ENCODE data around the gene CCNA2.

GRCh38 chr4:121817006-121817405 lies 6.7 kb downstream of the CCNA2 start:
- TF ChIP-seq, protein P1, sequence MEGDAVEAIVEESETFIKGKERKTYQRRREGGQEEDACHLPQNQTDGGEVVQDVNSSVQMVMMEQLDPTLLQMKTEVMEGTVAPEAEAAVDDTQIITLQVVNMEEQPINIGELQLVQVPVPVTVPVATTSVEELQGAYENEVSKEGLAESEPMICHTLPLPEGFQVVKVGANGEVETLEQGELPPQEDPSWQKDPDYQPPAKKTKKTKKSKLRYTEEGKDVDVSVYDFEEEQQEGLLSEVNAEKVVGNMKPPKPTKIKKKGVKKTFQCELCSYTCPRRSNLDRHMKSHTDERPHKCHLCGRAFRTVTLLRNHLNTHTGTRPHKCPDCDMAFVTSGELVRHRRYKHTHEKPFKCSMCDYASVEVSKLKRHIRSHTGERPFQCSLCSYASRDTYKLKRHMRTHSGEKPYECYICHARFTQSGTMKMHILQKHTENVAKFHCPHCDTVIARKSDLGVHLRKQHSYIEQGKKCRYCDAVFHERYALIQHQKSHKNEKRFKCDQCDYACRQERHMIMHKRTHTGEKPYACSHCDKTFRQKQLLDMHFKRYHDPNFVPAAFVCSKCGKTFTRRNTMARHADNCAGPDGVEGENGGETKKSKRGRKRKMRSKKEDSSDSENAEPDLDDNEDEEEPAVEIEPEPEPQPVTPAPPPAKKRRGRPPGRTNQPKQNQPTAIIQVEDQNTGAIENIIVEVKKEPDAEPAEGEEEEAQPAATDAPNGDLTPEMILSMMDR (IDR thresholded peaks at IDR 0.05), result no peak
- TF ChIP-seq POLR2A (IDR thresholded peaks at IDR 0.05), result no peak
